ENCODE results near the gene TMEM120B. TPM values are rescaled to one million over a fixed set of nuclear protein-coding genes. Genes with fewer than 3 reads are reported as not detected.

Gene TMEM120B
- total RNA-seq, 1 experiment from 2014 or later, result 18.5 TPM

GRCh38 chr12:121793440-121793837 lies 80.9 kb downstream of the TMEM120B start, which contains the start of gene RHOF:
Gene RHOF (minus strand): TSS chr12:121793688. CDS start chr12:121793633, 55 bp downstream.
- Histone ChIP-seq H3K9ac (ENCODE audit: low read length) (peak within 1 kb of the TSS; percentile 94), H3K9me3 (ENCODE audit: low read length) (no peaks in the 10 kb centered on the region), H2AFZ (ENCODE audit: low read length) (peak within 1 kb of the TSS; percentile 79), H3K9me2 (replicated peaks; ENCODE audit: low read length) (no peaks in the 10 kb centered on the region), H3F3A (ENCODE audit: low read length, unreplicated experiment) (no peaks in the 10 kb centered on the region), H3K36me3 (ENCODE audit: low read depth, low read length) (peaks cover 3% of the 10 kb centered on the region; the same call in 1 of the 2 replicates), H3K27me3 (ENCODE audit: low read length) (no peaks in the 10 kb centered on the region), H3K4me2 (ENCODE audit: low read length) (peak within 1 kb of the TSS; percentile 93), H3K27ac (ENCODE audit: low read length) (peak within 1 kb of the TSS; percentile 96), H3K4me3 (ENCODE audit: low read length) (peak within 1 kb of the TSS; percentile 84), H3K79me2 (ENCODE audit: low read length) (peaks cover 81% of the 10 kb centered on the region), H4K20me1 (ENCODE audit: low read length) (no peaks in the 10 kb centered on the region), H3K4me1 (ENCODE audit: insufficient read depth, low read length) (peaks cover 80% of the 10 kb centered on the region)
- CTCF ChIA-PET, result interaction anchor here (0.6 to 4.0 kb wide), 7 partner anchors 9 to 100 kb away, joined by 3 to 95 read pairs (median 11); partner anchors contain the start of gene PSMD9
- DNase-seq (peak; percentile 73), ATAC-seq (peak; percentile 3; the same call in 1 of the 2 replicates)
- POLR2A ChIA-PET (ENCODE audit: unreplicated experiment), result interaction anchor here (0.7 kb wide), 1 partner anchor 28 kb away, joined by 13 read pairs; no protein-coding TSS in a partner anchor
- no TSS peak for BruUV-seq (replicated peaks)
- intact Hi-C loops (cut with micrococcal nuclease), result loop anchor here (5.0 to 10.0 kb wide), 3 partner anchors 81 to 231 kb away; partner anchors contain the start of genes BCL7A, ORAI1 and TMEM120B
- TF ChIP-seq EZH2phosphoT487 (IDR thresholded peaks at IDR 0.05; ENCODE audit: borderline replicate concordance, low read length), result no peak
- no peak for TF ChIP-seq EZH2 (IDR thresholded peaks at IDR 0.05; ENCODE audit: low read length, unreplicated experiment)
- TF ChIP-seq, protein P1, sequence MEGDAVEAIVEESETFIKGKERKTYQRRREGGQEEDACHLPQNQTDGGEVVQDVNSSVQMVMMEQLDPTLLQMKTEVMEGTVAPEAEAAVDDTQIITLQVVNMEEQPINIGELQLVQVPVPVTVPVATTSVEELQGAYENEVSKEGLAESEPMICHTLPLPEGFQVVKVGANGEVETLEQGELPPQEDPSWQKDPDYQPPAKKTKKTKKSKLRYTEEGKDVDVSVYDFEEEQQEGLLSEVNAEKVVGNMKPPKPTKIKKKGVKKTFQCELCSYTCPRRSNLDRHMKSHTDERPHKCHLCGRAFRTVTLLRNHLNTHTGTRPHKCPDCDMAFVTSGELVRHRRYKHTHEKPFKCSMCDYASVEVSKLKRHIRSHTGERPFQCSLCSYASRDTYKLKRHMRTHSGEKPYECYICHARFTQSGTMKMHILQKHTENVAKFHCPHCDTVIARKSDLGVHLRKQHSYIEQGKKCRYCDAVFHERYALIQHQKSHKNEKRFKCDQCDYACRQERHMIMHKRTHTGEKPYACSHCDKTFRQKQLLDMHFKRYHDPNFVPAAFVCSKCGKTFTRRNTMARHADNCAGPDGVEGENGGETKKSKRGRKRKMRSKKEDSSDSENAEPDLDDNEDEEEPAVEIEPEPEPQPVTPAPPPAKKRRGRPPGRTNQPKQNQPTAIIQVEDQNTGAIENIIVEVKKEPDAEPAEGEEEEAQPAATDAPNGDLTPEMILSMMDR (conservative IDR thresholded peaks at IDR 0.05; ENCODE audit: low read depth, low read length), result no peak

GRCh38 chr12:121793838-121794533 lies 81.4 kb downstream of the TMEM120B start:
- TF ChIP-seq, protein P1 (conservative IDR thresholded peaks at IDR 0.05; ENCODE audit: low read depth, low read length), result peak; percentile 99
- no peak for TF ChIP-seq EZH2phosphoT487 (IDR thresholded peaks at IDR 0.05; ENCODE audit: borderline replicate concordance, low read length)
- Histone ChIP-seq H4K20me1 (ENCODE audit: low read length) (no peaks in the 10 kb centered on the region), H3K9ac (ENCODE audit: low read length) (peak overlapping the region; percentile 94), H3K9me3 (ENCODE audit: low read length) (no peaks in the 10 kb centered on the region), H3K27me3 (ENCODE audit: low read length) (no peaks in the 10 kb centered on the region), H2AFZ (ENCODE audit: low read length) (peak overlapping the region; percentile 79), H3K79me2 (ENCODE audit: low read length) (peaks cover 81% of the 10 kb centered on the region), H3K9me2 (replicated peaks; ENCODE audit: low read length) (no peaks in the 10 kb centered on the region), H3K4me3 (ENCODE audit: low read length) (peak overlapping the region; percentile 84), H3K4me1 (ENCODE audit: insufficient read depth, low read length) (peaks cover 80% of the 10 kb centered on the region), H3K27ac (ENCODE audit: low read length) (peak overlapping the region; percentile 96), H3K36me3 (ENCODE audit: low read depth, low read length) (peaks cover 3% of the 10 kb centered on the region; the same call in 1 of the 2 replicates), H3K4me2 (ENCODE audit: low read length) (peak overlapping the region; percentile 93), H3F3A (ENCODE audit: low read length, unreplicated experiment) (no peaks in the 10 kb centered on the region)
- DNase-seq, result peak; percentile 98
- intact Hi-C loops (cut with micrococcal nuclease), result loop anchor here (1.0 to 10.0 kb wide), 7 partner anchors 10 to 231 kb away; partner anchors contain the start of genes BCL7A, ORAI1 and TMEM120B
- ATAC-seq, result peak; percentile 19
- BruUV-seq (replicated peaks), result no TSS peak
- ChIA-PET POLR2A (ENCODE audit: unreplicated experiment) (interaction anchor here (0.6 to 1.0 kb wide), 4 partner anchors 13 to 946 kb away, joined by 3 to 5 read pairs (median 4); partner anchors contain the start of gene PSMD9), CTCF (interaction anchor here (0.5 to 4.0 kb wide), 26 partner anchors 8 to 241 kb away, joined by 3 to 95 read pairs (median 6); partner anchors contain the start of genes PSMD9, SETD1B and TMEM120B)
